Activated gamma-delta T cell treated with anti-CD3 and anti-CD28 coated beads, Interleukin-2, amount 50 U/mL, for 16 hours (primary cell): ENCODE measurements around the gene RTN4RL2.

ENCODE experiments used
- DNase-seq: peaks from one replicate; pipeline ENCODE4 v3.0.0-alpha.2; 2020; ENCODE audit warnings: low read depth

The RTN4RL2 gene

DNA sequence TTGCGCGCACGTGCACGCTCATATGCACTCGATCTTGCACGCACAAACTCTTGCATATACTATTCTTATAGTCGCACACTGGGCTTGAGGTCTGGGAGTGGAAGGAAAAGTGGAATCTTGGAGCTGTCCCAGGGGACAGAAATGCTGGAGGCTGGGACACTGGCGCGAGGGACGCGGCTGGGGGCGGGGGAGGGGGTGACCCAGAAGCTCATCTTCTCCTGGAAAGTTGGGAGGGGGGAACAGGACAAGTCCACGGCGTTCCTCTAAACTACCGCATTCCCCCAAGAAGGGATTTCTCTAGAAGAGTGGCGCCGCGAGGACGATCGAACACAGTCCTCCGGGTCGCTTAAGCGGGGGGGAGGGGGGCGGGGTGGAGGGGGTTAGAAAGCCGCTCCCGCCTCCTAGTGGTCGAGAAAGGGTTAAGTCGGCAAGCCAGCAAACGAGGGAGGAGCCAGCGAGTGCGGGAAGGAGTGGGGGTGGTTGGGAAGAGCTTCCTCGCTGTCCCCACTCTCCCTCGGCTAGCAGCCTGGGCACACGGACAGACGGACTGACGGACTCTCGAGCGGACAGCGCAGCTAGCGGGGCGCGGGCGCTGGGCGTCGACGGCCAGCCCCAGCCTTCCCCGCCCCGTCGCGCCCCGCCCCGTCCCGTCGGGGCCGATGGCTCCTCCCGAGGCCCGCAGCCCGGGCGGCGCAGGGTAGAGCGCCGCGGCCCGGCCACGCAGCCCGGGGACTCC is at the start of gene RTN4RL2:
RTN4RL2 (plus strand) TSS at position 507 of the 736 bp plus-strand sequence. CDS start 338 bp downstream, outside the sequence.
- no peak for DNase-seq

DNA sequence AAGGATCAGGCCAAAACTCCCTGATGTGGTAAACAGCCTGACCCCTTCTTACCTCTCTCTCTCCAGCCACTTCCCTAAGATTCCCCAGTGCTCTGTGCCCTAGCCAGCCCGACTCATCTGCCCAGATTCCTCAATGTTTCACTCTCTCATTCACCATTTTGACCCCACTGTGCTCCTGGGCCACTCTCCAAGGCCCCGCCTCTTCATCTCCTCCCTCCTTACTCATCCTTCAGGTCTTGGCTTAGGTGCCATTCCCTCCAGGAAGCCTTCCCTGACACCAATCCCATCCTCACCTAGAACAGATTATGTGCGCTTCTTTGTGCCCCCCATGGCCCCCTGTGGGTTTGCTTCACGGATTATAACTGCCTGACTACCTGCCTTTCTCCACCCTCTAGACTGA is 46.6 kb upstream of the RTN4RL2 start:
- DNase-seq = no peak

GRCh38 chr11:57414612-57415212 is 45.6 kb upstream of the RTN4RL2 start:
- no peak for DNase-seq

- DNase-seq = no peak
Measured at GRCh38 chr11:57416436-57416835, 43.9 kb upstream of the RTN4RL2 start.

GRCh38 chr11:57417056-57417455 is 43.3 kb upstream of the RTN4RL2 start:
- no peak for DNase-seq

DNA sequence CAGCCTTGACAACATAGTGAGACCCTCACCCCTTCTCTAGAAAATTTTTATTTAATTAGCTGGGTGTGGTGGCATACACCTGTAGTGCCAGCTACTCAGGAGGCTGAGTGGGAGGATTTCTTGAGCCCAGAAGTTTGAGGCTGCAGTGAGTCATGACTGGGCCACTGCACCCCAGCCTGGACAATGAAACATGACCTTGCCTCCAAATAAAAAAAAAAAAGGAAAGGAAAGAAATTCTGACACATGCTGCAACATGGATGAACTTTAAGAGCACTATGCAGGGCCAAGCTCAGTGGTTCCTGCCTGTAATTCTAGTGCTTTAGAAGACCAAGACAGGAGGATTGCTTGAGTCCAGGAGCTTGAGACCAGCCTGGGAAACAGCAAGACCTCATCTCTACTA is 42.2 kb upstream of the RTN4RL2 start:
- DNase-seq = no peak

DNA sequence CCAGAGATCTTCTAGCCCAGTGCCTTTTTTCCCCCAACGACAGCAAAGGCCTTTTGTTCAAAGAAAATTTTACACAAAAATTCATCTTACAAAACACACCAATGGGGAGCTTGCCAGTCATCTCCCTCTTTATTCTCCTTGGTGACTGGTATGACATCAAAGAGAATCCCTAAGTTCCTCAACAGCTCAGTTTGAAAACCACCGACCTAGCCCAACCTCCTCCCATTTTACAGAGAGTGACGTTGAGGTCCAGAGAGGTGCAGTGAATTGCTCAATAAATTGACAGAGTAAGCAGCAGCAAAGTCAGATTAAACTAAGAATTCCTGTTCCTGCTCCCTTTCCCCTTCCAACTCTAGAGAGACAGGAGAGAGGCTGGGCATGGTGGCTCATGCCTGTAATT is 41.2 kb upstream of the RTN4RL2 start:
- no peak for DNase-seq

DNA sequence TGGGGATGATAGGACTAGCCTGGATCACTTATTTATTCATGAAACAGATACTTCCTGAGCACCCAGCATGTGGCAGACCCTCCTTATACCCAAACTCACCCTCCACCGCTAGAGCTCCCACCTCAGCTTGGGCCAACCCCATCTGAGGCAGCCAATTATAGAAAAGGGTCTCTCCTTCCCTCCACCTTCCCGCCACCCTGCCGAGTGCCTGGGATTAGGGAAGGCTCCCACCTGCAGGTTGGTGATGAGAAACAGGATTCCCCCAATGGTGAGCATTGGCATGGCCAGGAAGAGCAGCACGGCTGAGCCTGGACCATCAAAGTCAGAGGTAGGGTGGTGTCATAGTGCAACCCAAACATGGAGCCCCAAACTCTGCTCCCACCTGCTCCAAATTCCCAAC is 39.3 kb upstream of the RTN4RL2 start:
- no peak for DNase-seq

DNA sequence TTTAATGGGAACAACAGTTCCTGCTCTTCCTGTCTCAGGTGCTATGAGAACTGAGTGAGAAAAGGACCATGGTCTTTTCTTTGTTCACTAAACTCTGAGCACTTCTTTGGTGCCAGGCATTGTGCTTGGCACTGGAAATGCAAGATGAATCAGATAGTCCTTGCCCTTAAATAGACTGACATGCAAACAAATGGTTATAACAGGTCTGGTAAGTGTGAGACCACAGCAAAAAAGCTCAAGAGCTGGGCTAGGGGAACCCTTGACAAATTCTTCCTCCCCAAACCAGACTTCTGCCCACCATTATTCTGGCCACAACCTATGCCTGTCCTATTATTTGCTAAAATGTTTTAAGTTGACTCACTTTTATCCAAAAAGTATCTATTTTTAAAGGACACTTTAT is 38.5 kb upstream of the RTN4RL2 start:
- DNase-seq = no peak

DNA sequence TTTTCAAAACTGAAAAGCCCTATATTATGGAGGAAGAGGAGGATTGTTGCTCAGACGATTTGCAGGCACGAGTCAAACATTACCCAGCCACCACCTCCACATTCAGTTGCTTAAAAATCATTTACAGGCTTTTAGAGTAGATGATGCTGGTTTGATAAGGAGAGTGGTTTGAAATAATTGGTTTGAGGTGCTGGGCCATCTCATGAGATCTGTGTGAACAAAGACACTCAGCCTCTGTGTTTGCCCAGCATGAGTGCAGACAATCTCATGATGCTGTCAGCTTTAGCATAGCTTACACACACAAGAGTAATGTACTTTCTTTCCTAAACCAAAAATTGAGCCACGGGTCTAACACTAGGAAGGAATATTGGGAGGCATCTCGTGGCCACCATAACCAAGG is 37.7 kb upstream of the RTN4RL2 start:
- no peak for DNase-seq

DNA sequence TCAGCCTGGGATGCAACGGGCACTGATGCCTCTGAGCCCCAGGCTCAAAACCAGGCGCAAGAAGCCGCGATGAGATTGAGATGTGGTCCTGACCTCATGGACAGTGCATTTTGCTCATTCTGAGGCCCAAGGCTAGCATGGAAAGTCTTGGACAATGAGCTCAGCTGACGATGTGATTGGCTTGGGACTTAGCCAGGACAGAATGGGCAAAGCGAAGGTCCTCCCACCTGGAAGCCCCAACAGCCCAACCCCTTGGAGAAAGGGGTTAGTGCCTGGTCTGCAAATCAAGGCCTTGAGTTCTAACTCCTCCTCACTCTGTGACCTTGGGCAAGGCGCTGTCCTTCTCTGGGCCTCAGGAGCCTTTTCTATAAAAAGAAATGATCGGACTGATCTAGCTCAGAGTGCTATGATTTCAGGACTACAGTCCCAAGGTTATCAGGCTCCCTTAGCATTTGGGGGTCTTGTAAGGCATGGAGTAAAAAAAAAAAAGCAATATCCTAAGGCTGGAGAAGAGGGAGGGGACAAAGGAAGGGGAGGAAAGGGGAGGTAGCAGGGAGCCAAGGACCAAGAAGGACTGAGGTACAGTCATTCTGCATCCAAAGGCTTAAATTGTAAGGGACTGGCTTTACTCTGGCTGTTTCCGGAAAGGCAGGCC is 36.1 kb upstream of the RTN4RL2 start:
- DNase-seq = no peak

DNA sequence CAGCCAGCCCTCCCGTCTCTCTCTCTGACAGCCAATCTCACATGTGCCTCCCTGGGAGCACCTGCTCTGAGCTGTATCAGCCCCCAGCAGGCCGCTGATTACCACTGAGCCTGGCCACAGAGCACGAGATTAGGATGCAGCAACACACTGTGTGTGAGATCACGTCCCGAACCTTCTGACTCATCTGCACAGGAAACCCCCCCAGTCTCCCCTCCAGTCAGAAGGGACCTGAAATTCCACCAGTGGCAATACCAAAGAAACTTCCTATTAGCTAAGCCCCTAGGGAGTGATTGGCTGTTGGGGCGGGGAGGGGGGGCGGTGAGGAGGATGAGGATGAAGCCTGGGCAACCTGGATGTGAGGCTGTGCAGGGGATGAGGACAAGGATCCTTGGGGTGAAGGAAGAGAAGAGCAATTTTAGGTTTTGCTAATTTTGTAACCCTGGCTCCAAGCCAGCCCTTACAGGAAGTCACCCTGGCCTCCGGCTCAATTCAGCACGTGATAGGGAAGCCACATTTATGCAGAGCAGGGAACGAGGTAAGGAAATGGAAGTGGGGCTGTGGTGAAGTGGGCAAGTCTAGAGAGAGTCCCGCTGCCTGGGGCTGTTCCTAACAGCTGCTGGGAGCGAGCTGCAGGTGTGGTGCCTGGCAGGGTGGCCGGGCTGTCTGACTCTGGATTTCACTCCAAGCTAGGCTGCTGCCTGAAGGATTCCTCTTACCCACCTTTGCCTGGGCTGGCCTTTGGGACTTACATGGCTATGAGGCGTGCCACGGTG is 35.4 kb upstream of the RTN4RL2 start:
- DNase-seq = peak; percentile 85

DNA sequence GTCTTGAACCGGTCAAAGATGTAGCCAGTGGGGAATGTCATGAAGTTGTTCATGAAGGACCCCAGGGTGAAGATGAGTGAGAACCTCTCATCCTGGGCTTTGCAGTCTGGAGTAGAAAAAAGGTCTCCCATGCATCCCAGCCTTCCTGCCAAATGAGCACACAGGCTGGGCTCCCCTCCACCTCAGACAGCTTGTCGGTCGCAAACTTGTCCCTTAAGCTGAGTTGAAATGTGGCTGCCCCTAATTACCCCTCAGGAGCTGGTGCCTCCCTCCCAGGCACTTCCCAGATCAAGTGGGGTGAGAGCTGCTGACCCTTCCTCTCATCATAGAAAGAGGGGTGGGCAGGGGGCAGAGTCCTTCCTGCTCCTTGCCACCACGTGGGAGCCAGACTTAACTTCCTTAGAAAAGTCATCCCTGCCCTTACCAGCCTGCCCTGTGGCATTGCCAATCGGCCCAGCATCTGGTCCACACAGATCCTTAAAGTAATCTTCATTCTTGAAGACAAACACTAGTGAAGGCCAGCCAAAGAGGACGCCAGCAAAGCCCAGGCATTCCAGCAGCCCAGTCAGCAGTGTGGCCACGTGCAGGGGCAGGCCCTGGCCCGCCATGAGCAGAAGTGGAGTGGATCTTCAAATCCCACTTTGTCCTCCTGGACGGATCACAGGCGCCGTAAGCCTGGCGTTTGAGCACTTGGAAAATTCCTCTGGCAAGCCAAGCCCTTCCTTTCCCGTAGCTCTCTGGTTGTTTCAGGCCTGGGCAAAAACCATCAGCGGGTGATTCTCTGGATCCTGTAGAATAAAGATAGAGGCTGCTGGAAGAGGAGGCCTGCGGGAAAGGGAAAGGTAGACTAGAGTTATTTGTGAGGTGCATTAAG is 34.5 kb upstream of the RTN4RL2 start:
- DNase-seq = no peak

- no peak for DNase-seq
Measured at GRCh38 chr11:57426439-57426928, 33.8 kb upstream of the RTN4RL2 start.

- peak; percentile 66 for DNase-seq
Measured at GRCh38 chr11:57426929-57427726, 33.2 kb upstream of the RTN4RL2 start, which contains the start of gene SLC43A3. Gene SLC43A3, minus strand, starts transcription at chr11:57427121. Its CDS starts 949 bp downstream, at chr11:57426172.

GRCh38 chr11:57427727-57428082 is 32.6 kb upstream of the RTN4RL2 start:
- DNase-seq = no peak

GRCh38 chr11:57428643-57429042 is 31.7 kb upstream of the RTN4RL2 start:
- no peak for DNase-seq

- no peak for DNase-seq
Measured at GRCh38 chr11:57429946-57430345, 30.4 kb upstream of the RTN4RL2 start.

- DNase-seq = no peak
Measured at GRCh38 chr11:57430952-57431351, 29.4 kb upstream of the RTN4RL2 start.

- no peak for DNase-seq
Measured at GRCh38 chr11:57432149-57432561, 28.2 kb upstream of the RTN4RL2 start.
